ENCODE results near the gene PDZRN3.

The PDZRN3 gene

DNA sequence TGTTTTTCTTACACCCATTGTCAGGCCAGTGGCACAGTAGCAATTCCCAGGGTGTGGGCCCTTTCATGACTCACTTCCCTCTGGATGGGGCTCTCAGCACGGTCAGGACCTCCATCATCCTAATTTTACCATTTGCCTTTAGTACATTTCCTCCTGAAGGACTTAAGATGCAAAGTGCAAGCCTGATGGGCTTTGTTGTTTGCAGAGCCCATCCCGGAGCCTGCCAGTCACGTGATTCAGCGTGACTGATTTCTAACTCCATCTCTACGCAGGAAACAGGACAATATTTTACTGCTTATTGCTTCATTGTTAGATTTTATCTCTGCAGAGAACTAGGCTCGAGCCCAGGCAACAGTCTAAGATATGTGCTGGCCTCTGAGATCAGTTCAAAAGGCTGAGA is 223.7 kb downstream of the PDZRN3 start:
- FAIRE-seq (no peak), DNase-seq (ENCODE audit: insufficient read length, low spot score) (no peak)

- no peak for FAIRE-seq
Measured at GRCh38 chr3:73399666-73400253, 225.0 kb downstream of the PDZRN3 start.

GRCh38 chr3:73399106-73399505 is 225.6 kb downstream of the PDZRN3 start:
- DNase-seq (ENCODE audit: insufficient read length, low spot score) (no peak), FAIRE-seq (no peak)

More at GRCh38 chr3:73399666-73400253, 225.0 kb downstream of the PDZRN3 start:
- no peak for DNase-seq (ENCODE audit: insufficient read length, low spot score)

DNA sequence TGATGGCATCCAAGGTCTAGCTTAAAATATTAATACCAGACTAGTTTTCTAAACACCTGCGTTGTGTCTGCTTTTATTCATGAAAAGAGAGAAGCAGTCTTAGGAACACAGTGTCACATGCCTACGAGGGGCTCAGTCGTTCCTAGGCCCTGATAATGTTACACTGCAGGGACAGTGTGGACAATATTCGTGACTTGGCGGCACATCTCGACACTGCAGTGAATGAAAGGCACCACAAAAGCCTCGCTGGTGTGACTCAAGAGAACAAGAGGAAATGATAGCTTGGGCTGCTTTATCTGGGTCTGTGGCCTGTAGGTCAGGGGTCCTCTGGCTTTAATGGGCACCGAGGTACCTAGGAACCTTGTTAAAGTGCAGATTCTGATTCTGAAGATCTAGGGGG is 226.7 kb downstream of the PDZRN3 start:
- FAIRE-seq (no peak), DNase-seq (ENCODE audit: insufficient read length, low spot score) (no peak)

DNA sequence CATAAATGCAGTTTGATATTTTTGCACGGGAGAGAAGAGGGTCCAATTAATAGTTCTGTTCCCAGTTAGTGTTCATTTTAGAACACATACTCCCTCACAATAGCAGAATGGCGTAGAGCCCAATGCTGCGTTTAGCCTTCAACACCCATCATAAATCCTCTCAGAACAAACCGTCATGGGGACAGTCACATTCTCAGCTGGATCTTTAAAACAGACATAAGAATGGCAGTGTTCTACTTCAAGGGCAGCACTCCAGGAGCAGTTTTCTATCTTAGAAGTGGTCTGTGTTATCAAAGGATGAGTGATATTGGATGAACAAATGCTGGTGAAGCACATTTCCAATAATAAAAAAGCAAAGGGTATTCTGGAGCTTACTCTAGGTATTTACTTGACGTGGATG is 230.5 kb downstream of the PDZRN3 start:
- DNase-seq (ENCODE audit: insufficient read length, low spot score) (no peak), FAIRE-seq (no peak)

GRCh38 chr3:73393005-73393404 is 231.7 kb downstream of the PDZRN3 start:
- FAIRE-seq (no peak), DNase-seq (ENCODE audit: insufficient read length, low spot score) (no peak)

- FAIRE-seq (no peak), DNase-seq (ENCODE audit: insufficient read length, low spot score) (no peak)
Measured at GRCh38 chr3:73391984-73392383, 232.8 kb downstream of the PDZRN3 start.

DNA sequence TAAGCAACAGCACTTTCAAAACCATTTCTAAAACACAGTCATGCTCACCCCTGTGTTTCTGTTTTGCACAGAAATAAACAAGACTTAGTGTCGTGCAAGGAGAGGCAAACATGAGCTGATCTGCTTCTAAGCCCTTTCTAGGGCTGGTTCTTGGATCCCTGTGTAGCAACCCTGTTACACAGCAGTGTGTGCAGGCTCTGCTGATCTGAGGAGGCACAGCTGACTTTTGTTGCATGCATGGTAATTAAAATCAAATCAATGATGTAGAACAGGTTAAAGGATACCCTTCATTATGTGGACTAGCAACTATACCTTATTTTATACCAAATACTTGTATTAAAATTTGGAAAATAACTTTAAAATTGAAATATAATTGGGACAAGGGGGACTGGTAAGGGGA is 234.8 kb downstream of the PDZRN3 start:
- FAIRE-seq, result no peak

GRCh38 chr3:73389117-73389813 is 235.5 kb downstream of the PDZRN3 start:
- no peak for DNase-seq (ENCODE audit: insufficient read length, low spot score)
- FAIRE-seq, result no peak

More for the DNA sequence above, 234.8 kb downstream of the PDZRN3 start:
- DNase-seq (ENCODE audit: insufficient read length, low spot score), result no peak

DNA sequence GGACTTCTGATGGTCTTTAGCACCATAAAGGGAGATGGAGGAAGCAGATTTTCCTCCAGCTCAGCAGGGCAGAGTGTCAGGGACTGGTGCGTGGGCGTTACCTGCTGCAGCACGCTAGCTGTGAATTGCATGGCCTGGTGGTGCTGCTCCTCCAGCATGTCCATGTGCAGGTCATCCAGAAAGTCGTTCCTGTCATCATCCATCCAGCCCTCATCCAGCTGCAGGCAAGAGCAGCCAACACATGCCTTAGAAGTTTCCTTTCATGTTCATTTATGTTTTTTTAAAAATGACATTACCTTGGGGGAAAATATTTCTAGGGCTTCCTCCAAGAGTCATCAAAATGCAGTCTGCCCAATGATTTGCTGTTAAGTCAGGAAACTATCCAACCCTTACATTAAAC is 239.2 kb downstream of the PDZRN3 start:
- DNase-seq (ENCODE audit: insufficient read length, low spot score) (no peak), FAIRE-seq (no peak)

- DNase-seq (ENCODE audit: insufficient read length, low spot score) (no peak), FAIRE-seq (no peak)
Measured at GRCh38 chr3:73384091-73384906, 240.4 kb downstream of the PDZRN3 start.

DNA sequence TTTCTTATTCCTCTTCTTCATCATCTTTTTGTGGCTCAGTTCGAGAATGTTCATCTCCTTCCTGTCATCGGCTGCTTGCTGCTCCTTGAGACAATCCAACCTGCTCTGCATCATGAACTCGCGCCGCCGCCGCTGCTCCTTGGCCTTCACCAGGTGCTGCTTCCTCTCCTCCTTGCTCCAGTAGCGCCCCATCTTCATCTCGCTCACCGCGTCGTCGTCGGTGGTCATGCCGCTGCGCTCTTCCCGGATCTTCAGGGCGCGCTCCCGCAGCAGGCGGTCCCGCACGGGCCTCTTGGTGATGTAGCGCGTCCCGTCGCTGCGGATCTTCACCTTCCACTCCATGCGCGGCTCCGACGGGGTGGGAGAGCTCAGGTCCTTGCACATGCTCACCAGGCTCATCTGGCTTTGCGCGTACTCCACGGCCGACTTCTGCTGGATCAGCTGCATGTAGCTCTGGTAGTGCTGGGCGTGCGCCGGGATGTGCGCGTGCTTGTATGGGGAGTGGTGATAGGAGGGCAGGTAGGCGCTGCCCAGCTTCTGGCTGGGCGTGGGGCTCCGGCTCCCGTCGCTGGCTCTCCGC is 241.2 kb downstream of the PDZRN3 start:
- no peak for FAIRE-seq
- no peak for DNase-seq (ENCODE audit: insufficient read length, low spot score)

GRCh38 chr3:73381551-73381950 is 243.2 kb downstream of the PDZRN3 start:
- FAIRE-seq (no peak), DNase-seq (ENCODE audit: insufficient read length, low spot score) (no peak)

GRCh38 chr3:73380735-73381532 is 243.8 kb downstream of the PDZRN3 start:
- FAIRE-seq, result no peak
- DNase-seq (ENCODE audit: insufficient read length, low spot score), result no peak

DNA sequence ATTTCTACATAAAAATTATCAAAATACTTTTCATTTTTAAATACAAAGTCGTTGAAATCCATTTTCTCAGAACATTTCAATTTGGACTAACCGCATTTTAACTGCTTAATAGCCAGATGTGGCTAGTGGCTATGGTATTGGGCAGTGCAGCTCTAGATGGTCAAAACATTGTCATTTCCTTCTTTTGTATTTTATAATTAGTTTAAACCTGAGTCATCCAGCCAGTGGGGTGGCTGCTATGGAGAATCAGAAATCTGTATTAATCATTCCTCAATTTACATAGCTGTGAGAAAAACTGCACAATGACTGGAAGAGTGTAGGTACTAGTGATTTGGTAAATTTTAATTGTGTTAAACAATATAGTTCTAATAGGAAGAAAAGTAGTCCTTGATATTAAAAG is 245.3 kb downstream of the PDZRN3 start:
- FAIRE-seq (no peak), DNase-seq (ENCODE audit: insufficient read length, low spot score) (no peak)

DNA sequence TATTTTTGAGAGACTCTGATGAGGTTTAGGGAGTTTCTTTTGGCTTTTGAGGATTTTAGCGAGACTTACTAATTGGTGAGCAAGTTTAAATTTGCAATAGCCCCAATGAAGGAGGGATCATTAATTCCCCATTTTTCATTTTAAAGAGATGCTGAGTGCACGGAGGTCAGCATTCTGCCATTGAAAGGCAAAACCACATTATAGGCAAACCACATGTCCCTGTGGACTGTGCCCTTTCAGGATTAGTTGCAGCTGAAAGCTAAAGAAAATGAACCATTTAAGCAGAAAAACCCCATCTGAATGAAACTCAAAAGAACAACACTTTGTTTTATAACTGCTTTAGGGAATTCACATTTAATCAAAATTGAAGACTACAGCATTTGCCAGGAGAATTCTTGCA is 246.5 kb downstream of the PDZRN3 start:
- no peak for FAIRE-seq
- no peak for DNase-seq (ENCODE audit: insufficient read length, low spot score)

DNA sequence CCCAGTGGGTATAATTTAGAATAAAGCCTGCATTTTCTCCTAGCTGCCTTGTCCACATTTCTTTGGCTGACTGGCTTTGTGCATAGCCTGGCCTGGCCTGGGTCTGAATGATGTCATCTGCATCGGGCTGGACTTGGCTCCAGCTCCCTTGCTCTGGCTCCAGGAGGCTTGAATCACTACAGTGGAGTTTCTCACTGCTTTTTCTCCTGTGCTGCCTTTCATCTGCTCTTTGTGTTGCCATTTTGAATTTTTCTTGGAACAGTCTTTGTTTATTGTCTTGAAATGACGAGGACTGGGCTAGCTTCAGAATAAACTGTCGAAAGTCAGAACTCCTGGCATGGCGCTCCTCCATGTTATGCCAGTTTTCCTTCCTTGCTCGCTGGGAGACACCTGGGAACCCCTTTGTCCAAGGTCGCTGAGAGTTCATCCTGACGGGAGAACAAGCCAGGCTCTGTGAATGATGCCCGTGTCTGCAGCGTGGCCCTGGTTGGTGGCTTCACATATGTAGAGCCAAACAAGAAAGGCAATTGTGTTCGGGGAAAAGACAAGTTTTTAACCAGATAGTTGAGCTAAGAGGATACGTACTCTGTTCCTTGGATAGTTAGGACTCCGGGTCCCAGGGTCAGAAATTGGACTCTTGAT is 258.9 kb downstream of the PDZRN3 start:
- FAIRE-seq (no peak), DNase-seq (ENCODE audit: insufficient read length, low spot score) (no peak)

- FAIRE-seq, result no peak
- DNase-seq (ENCODE audit: insufficient read length, low spot score), result no peak
Measured at GRCh38 chr3:73364517-73364916, 260.2 kb downstream of the PDZRN3 start.

DNA sequence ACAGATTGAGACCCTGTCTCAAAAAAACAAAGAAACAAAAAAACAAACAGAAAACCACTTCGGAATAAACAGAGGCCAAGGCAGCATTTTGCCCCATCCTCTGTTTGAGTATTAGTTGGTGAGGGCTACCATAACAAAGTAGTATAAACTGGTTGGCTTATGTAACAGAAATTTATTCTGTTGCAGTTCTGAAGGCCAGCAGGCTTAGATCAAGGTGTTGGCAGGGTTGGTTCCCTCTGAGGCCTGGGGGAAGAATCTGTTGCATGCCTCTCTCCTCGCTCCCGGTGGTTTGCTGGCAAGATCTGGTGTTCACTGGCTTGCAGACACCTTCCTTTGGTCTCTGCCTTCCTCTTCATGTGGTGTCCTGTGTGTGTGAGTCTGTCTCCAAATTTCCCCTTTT is 261.6 kb downstream of the PDZRN3 start:
- FAIRE-seq (no peak), DNase-seq (ENCODE audit: insufficient read length, low spot score) (no peak)

- no peak for FAIRE-seq
- no peak for DNase-seq (ENCODE audit: insufficient read length, low spot score)
Measured at GRCh38 chr3:73361591-73361990, 263.1 kb downstream of the PDZRN3 start.
